Endothelial cell of umbilical vein (primary cell): ENCODE results near the gene WDR47. TPM values are rescaled to one million over a fixed set of nuclear protein-coding genes. Genes with fewer than 3 reads are reported as not detected.

Experiments used
- BruUV-seq: library from RNA; stranded (reverse); fragments of 400-500 nt; replicated peaks from 2 replicates; lab custom pipeline; 2021; lab: Mats Ljungman, UMichigan
- CTCF ChIA-PET: fragments of 300-600, 350-600 bp; sonication (Branson Sonifier 250); formaldehyde crosslinking; loops from one replicate; lab custom pipeline; 2021; ENCODE audit warnings: antibody characterized with exemption, inconsistent platforms; lab: Charles Lee
- POLR2A ChIA-PET: fragments of 300-600, 350-600 bp; sonication (Branson Sonifier 250); formaldehyde crosslinking; loops from one replicate; lab custom pipeline; 2021; ENCODE audit warnings: antibody characterized with exemption, inconsistent platforms; lab: Charles Lee
- DNase-seq: peaks from one replicate; pipeline ENCODE4 v3.0.0-alpha.2; 2011; ENCODE audit warnings: low read depth, low spot score
- FAIRE-seq: peaks from 2 replicates; lab custom pipeline; 2011; peaks lifted over from hg19 to GRCh38; lab: Jason Lieb, UNC
- H2AFZ ChIP-seq: 2 replicates; pipeline ENCODE4 v1.6.0; 2012; ENCODE audit warnings: low read depth, low read length, control low read depth, inconsistent platforms
- H3K27ac ChIP-seq: 2 replicates; pipeline ENCODE4 v1.5.1; 2011; ENCODE audit warnings: low read depth, mild to moderate bottlenecking, control low read depth, low read length, moderate library complexity; ENCODE audit not compliant: insufficient read depth
- H3K27me3 ChIP-seq, 2 experiments: 2 replicates each; pipeline versions ENCODE4 v1.6.0 to v1.6.1; 2011; ENCODE audit warnings: low read length in 2 of 2, mixed read lengths in 1 of 2; ENCODE audit not compliant: control insufficient read depth in 2 of 2, insufficient read depth in 2 of 2
- H3K36me3 ChIP-seq, 2 experiments: 2 replicates in 1 of 2; 3 replicates in 1 of 2; pipeline ENCODE4 v1.5.1; 2011; ENCODE audit warnings: low read length in 2 of 2, mild to moderate bottlenecking in 1 of 2, moderate library complexity in 1 of 2; ENCODE audit not compliant: control insufficient read depth in 2 of 2, insufficient read depth in 2 of 2; ENCODE audit errors: extremely low read depth in 1 of 2
- H3K4me1 ChIP-seq: 3 replicates; pipeline ENCODE4 v1.5.1; 2011; ENCODE audit warnings: mild to moderate bottlenecking, low read length; ENCODE audit not compliant: control insufficient read depth, insufficient read depth; ENCODE audit errors: extremely low read depth
- H3K4me2 ChIP-seq: 2 replicates; pipeline ENCODE4 v1.6.1; 2011; ENCODE audit warnings: low read length, control low read depth, mixed read lengths; ENCODE audit not compliant: insufficient read depth
- H3K4me3 ChIP-seq, 3 experiments: fragments of 200-600 bp in 1 of 3; sonication (generic), shearing (Covaris generic) in 1 of 3; replicated peaks in 1 of 3; 2 replicates each; pipeline ENCODE4 v1.5.1; 2011 to 2016; ENCODE audit warnings: control low read depth in 3 of 3, low read length in 3 of 3, mild to moderate bottlenecking in 2 of 3, inconsistent platforms in 1 of 3, low read depth in 1 of 3, moderate library complexity in 1 of 3; ENCODE audit not compliant: insufficient read depth in 1 of 3
- H3K79me2 ChIP-seq: 2 replicates; pipeline ENCODE4 v1.6.0; 2012; ENCODE audit warnings: low read length, inconsistent platforms; ENCODE audit not compliant: control insufficient read depth, insufficient read depth
- H3K9ac ChIP-seq: replicated peaks from 2 replicates; pipeline ENCODE3; 2011; ENCODE audit warnings: low read length, control low read depth; ENCODE audit not compliant: insufficient read depth; ENCODE audit errors: extremely low read depth
- H3K9me1 ChIP-seq: replicated peaks from 3 replicates; pipeline ENCODE4 v1.6.0; 2011; ENCODE audit warnings: mild to moderate bottlenecking, low read length; ENCODE audit not compliant: control insufficient read depth, insufficient read depth; ENCODE audit errors: extremely low read depth
- H3K9me3 ChIP-seq: replicated peaks from 2 replicates; pipeline ENCODE4 v1.5.1; 2012; ENCODE audit warnings: low read length, inconsistent platforms; ENCODE audit not compliant: control insufficient read depth, insufficient read depth
- H4K20me1 ChIP-seq: replicated peaks from 2 replicates; pipeline ENCODE3; 2011; ENCODE audit warnings: mild to moderate bottlenecking, low read length; ENCODE audit not compliant: control insufficient read depth, insufficient read depth; ENCODE audit errors: extremely low read depth
- EZH2 ChIP-seq: IDR thresholded peaks from 2 replicates; pipeline ENCODE4 v1.6.1; 2012; ENCODE audit warnings: borderline replicate concordance, low read depth, mild to moderate bottlenecking, moderate library complexity, low read length, inconsistent platforms; ENCODE audit not compliant: severe bottlenecking
- FOS ChIP-seq: IDR thresholded peaks from 2 replicates; pipeline ENCODE4 v1.6.1; 2011; ENCODE audit warnings: mild to moderate bottlenecking, low read length, moderate library complexity, borderline replicate concordance; ENCODE audit not compliant: insufficient read depth
- GATA2 ChIP-seq: IDR thresholded peaks from 2 replicates; pipeline ENCODE4 v1.7.0; 2011; ENCODE audit warnings: low read depth, mild to moderate bottlenecking, moderate library complexity, mixed read lengths, low read length; ENCODE audit not compliant: insufficient read length, insufficient read depth
- JUN ChIP-seq: IDR thresholded peaks from 2 replicates; pipeline ENCODE4 v1.6.1; 2011; ENCODE audit warnings: borderline replicate concordance, low read depth; ENCODE audit not compliant: insufficient read length, insufficient read depth
- MAX ChIP-seq: IDR thresholded peaks from 2 replicates; pipeline ENCODE4 v1.6.1; 2011; ENCODE audit not compliant: insufficient read depth, insufficient read length
- MYC ChIP-seq: IDR thresholded peaks from one replicate; pipeline ENCODE4 v1.6.1; 2011; ENCODE audit warnings: mild to moderate bottlenecking, low read depth, low read length
- POLR2A ChIP-seq: IDR thresholded peaks from 2 replicates; pipeline ENCODE4 v1.6.1; 2012; ENCODE audit warnings: low read depth, mild to moderate bottlenecking, control low read depth, low read length
- POLR2AphosphoS5 ChIP-seq: IDR thresholded peaks from 2 replicates; pipeline ENCODE4 v1.6.1; 2012; ENCODE audit warnings: low read depth, mild to moderate bottlenecking, control low read depth, low read length, moderate library complexity; ENCODE audit not compliant: insufficient read depth
- dilution Hi-C: fragments of 300-500 bp; cut with MboI; formaldehyde crosslinking; loops from one replicate; pipeline ENCODE4 v1.15.0; 2019; ENCODE audit warnings: low sequenced_read_pairs; ENCODE audit not compliant: extremely low pct_ligation_motif_present
- intact Hi-C: fragments of 100-400 bp; cut with micrococcal nuclease; formaldehyde crosslinking; loops from one replicate; pipeline ENCODE4 v1.10.0; 2022
- polyA plus RNA-seq, 4 experiments: library from polyadenylated mRNA; depleted of rRNA in 3 of 4; stranded (reverse) in 3 of 4; unstranded in 1 of 4; fragments of >200 nt; gene quantifications; 2 replicates each; pipeline versions ENCODE4 v1.2.1 to v1.2.3, GENCODE V29; 2011 to 2012; ENCODE audit warnings: missing spikeins in 1 of 4
- total RNA-seq: library from RNA; stranded (reverse); gene quantifications from 2 replicates; pipeline ENCODE4 v1.2.3, GENCODE V29; 2021
- TF ChIP-seq, protein P1 (sequence below), 2 donors: IDR thresholded peaks; 1 replicate in 1 of 2; 2 replicates in 1 of 2; pipeline ENCODE4 v1.5.1; 2011; ENCODE audit warnings: low read length in 2 of 2, mild to moderate bottlenecking in 2 of 2, moderate library complexity in 2 of 2, control low read depth in 1 of 2, inconsistent platforms in 1 of 2, low read depth in 1 of 2; ENCODE audit not compliant: insufficient read depth in 1 of 2; ENCODE audit errors: extremely low read depth in 1 of 2

WDR47 gene
- total and polyA plus RNA-seq, 2 donors (not counting 3 experiments of a cell fraction or from before 2014, with no cell fraction given) = 9.1 to 19.0 TPM

GRCh38 chr1:108955111-108955510 is 86.8 kb downstream of the WDR47 start:
- BruUV-seq = no TSS peak
- Histone ChIP-seq H3K27ac (no peak overlapping the region), H3K79me2 (peaks cover 32% of the 10 kb centered on the region), H4K20me1 (no peaks in the 10 kb centered on the region), H3K9me3 (no peaks in the 10 kb centered on the region), H3K4me1 (no peaks in the 10 kb centered on the region), H3K27me3 (no peaks in the 10 kb centered on the region), H3K9me1 (no peaks in the 10 kb centered on the region), H3K36me3 (peaks cover 0 to 1% of the 10 kb centered on the region in 2 experiments), H2AFZ (no peak overlapping the region), H3K4me2 (no peak overlapping the region), H3K4me3 (no peak overlapping the region), H3K9ac (no peak overlapping the region)
- FAIRE-seq (no peak), DNase-seq (no peak)
- dilution Hi-C loops = no loop called here
- no peak for TF ChIP-seq FOS
- no peak for TF ChIP-seq JUN
- no peak for TF ChIP-seq EZH2
- no peak for TF ChIP-seq MAX
- TF ChIP-seq MYC = no peak
- TF ChIP-seq POLR2A = no peak
- TF ChIP-seq, protein P1, sequence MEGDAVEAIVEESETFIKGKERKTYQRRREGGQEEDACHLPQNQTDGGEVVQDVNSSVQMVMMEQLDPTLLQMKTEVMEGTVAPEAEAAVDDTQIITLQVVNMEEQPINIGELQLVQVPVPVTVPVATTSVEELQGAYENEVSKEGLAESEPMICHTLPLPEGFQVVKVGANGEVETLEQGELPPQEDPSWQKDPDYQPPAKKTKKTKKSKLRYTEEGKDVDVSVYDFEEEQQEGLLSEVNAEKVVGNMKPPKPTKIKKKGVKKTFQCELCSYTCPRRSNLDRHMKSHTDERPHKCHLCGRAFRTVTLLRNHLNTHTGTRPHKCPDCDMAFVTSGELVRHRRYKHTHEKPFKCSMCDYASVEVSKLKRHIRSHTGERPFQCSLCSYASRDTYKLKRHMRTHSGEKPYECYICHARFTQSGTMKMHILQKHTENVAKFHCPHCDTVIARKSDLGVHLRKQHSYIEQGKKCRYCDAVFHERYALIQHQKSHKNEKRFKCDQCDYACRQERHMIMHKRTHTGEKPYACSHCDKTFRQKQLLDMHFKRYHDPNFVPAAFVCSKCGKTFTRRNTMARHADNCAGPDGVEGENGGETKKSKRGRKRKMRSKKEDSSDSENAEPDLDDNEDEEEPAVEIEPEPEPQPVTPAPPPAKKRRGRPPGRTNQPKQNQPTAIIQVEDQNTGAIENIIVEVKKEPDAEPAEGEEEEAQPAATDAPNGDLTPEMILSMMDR (IDR thresholded peaks at IDR 0.05; ENCODE audit: extremely low read depth in 1 of 2, insufficient read depth in 1 of 2, low read depth in 1 of 2, low read length in 2 of 2) = no peak
- no peak for TF ChIP-seq GATA2
- no peak for TF ChIP-seq POLR2AphosphoS5
- intact Hi-C loops = no loop called here
- ChIA-PET CTCF (no interaction called here), POLR2A (no interaction called here)
